ENCODE results near the gene ADAP1.
"Not testable (repeated sequence)": the region's sequence is repeated elsewhere in the genome, so short reads cannot be mapped to it uniquely, and the experiment has no call there.

The ADAP1 gene

DNA sequence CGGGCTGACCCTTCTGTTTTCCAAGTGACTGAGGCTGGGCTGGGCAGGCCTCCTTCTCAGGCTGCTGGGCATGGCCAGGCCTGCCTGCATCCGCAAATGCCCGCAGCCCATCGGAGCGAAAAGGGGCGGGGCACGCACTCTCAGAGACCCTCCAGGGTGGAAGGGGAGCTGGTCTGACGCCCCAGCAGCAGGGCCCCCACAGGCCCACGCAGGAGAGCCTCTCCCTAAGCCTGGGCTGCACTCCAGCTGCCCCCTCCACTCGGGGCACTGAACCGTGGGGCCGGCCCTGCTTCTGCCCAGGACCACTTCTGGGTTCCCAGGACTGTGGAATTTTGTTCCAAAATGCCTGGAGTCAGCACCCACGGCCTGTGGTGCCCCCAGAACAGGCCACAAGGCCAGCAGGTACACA is 9.3 kb downstream of the ADAP1 start:
- Histone ChIP-seq H3K4me3 (ENCODE audit: insufficient read depth, low read length, poor library complexity, severe bottlenecking) (no peak overlapping the region), H3K36me3 (ENCODE audit: low read length) (no peaks in the 10 kb centered on the region), H4K20me1 (ENCODE audit: low read depth, low read length) (no peaks in the 10 kb centered on the region)

DNA sequence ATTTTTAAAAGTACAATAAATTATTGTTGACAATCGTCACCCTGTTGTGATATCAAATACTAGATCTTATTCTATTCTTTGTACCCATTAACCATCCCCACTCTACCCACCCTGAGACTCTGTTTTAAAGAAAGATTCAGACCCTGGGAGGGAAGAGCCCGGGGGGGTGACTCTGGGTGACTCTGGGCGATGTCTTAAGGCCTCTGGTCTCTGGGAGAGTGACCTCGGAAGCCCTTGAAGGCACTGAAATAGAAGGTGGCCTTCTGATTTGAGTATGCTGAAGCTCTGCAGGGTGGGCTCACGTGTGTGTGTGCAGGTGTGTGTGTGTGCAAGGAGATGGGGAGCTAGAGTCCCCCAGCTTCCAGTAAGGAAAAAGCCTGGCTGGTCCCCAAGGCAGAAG is 9.7 kb downstream of the ADAP1 start:
- no peak overlapping the region for H3K4me2 ChIP-seq (ENCODE audit: low read depth, low read length, poor library complexity, severe bottlenecking)
- no peak for TF ChIP-seq EZH2phosphoT487 (conservative IDR thresholded peaks at IDR 0.05; ENCODE audit: low read length)
- TF ChIP-seq, protein P1, sequence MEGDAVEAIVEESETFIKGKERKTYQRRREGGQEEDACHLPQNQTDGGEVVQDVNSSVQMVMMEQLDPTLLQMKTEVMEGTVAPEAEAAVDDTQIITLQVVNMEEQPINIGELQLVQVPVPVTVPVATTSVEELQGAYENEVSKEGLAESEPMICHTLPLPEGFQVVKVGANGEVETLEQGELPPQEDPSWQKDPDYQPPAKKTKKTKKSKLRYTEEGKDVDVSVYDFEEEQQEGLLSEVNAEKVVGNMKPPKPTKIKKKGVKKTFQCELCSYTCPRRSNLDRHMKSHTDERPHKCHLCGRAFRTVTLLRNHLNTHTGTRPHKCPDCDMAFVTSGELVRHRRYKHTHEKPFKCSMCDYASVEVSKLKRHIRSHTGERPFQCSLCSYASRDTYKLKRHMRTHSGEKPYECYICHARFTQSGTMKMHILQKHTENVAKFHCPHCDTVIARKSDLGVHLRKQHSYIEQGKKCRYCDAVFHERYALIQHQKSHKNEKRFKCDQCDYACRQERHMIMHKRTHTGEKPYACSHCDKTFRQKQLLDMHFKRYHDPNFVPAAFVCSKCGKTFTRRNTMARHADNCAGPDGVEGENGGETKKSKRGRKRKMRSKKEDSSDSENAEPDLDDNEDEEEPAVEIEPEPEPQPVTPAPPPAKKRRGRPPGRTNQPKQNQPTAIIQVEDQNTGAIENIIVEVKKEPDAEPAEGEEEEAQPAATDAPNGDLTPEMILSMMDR (IDR thresholded peaks at IDR 0.05; ENCODE audit: insufficient read depth, low read length, poor library complexity, severe bottlenecking): no peak

More for the DNA sequence above, 9.3 kb downstream of the ADAP1 start:
- peaks cover 8% of the 10 kb centered on the region; the same call in 1 of the 2 replicates for H3K9me3 ChIP-seq (ENCODE audit: insufficient read depth, low read length)
- H3K9me2 ChIP-seq (replicated peaks; ENCODE audit: insufficient read depth, low read length): no peaks in the 10 kb centered on the region
- H3K9ac ChIP-seq (ENCODE audit: low read length): no peak overlapping the region
- H3K4me2 ChIP-seq (ENCODE audit: low read depth, low read length, poor library complexity, severe bottlenecking): no peak overlapping the region
- no peaks in the 10 kb centered on the region for H3F3A ChIP-seq (ENCODE audit: insufficient read depth)
- TF ChIP-seq, protein P1 (IDR thresholded peaks at IDR 0.05; ENCODE audit: insufficient read depth, low read length, poor library complexity, severe bottlenecking): no peak
- no peak for TF ChIP-seq EZH2phosphoT487 (conservative IDR thresholded peaks at IDR 0.05; ENCODE audit: low read length)
- no peak overlapping the region for H3K27ac ChIP-seq (ENCODE audit: low read depth, low read length)
- H3K79me2 ChIP-seq (ENCODE audit: insufficient read depth, low read length): no peaks in the 10 kb centered on the region
- no peak overlapping the region for H2AFZ ChIP-seq (ENCODE audit: low read depth, low read length, severe bottlenecking)
- no peaks in the 10 kb centered on the region; the same call in 1 of the 2 replicates for H3K27me3 ChIP-seq (ENCODE audit: low read length)

DNA sequence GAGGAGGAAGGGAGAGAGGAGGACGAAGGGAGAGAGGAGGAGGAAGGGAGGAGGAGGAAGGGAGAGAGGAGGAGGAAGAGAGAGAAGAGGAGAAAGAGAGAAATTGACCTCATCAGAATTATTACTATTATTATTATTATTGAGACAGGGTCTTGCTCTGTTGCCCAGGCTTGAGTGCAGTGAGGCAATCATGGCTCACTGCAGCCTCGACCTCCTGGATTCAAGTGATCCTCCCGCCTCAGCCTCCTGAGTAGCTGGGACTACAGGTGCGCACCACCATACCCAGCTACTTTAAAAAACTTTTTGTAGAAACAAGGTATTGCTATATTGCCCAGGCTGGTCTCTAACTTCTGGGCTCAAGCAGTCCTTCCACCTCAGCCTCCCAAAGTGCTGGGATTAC is 10.7 kb downstream of the ADAP1 start:
- not testable (repeated sequence) for H4K20me1 ChIP-seq (ENCODE audit: low read depth, low read length); H3K4me3 ChIP-seq (ENCODE audit: insufficient read depth, low read length, poor library complexity, severe bottlenecking); H3K27ac ChIP-seq (ENCODE audit: low read depth, low read length); H3K9me2 ChIP-seq (replicated peaks; ENCODE audit: insufficient read depth, low read length); H2AFZ ChIP-seq (ENCODE audit: low read depth, low read length, severe bottlenecking); H3K27me3 ChIP-seq (ENCODE audit: low read length); H3F3A ChIP-seq (ENCODE audit: insufficient read depth); H3K9ac ChIP-seq (ENCODE audit: low read length); H3K4me2 ChIP-seq (ENCODE audit: low read depth, low read length, poor library complexity, severe bottlenecking); H3K36me3 ChIP-seq (ENCODE audit: low read length); H3K79me2 ChIP-seq (ENCODE audit: insufficient read depth, low read length); H3K9me3 ChIP-seq (ENCODE audit: insufficient read depth, low read length)

More for the DNA sequence above, 9.7 kb downstream of the ADAP1 start:
- Histone ChIP-seq H3K27me3 (ENCODE audit: low read length) (no peaks in the 10 kb centered on the region; the same call in 1 of the 2 replicates), H3K4me3 (ENCODE audit: insufficient read depth, low read length, poor library complexity, severe bottlenecking) (no peak overlapping the region), H4K20me1 (ENCODE audit: low read depth, low read length) (no peaks in the 10 kb centered on the region), H3K9me2 (replicated peaks; ENCODE audit: insufficient read depth, low read length) (no peaks in the 10 kb centered on the region), H3K9ac (ENCODE audit: low read length) (no peak overlapping the region), H3K79me2 (ENCODE audit: insufficient read depth, low read length) (no peaks in the 10 kb centered on the region), H3K9me3 (ENCODE audit: insufficient read depth, low read length) (peaks cover 8% of the 10 kb centered on the region; the same call in 1 of the 2 replicates), H2AFZ (ENCODE audit: low read depth, low read length, severe bottlenecking) (no peak overlapping the region), H3K27ac (ENCODE audit: low read depth, low read length) (no peak overlapping the region), H3F3A (ENCODE audit: insufficient read depth) (no peaks in the 10 kb centered on the region), H3K36me3 (ENCODE audit: low read length) (no peaks in the 10 kb centered on the region)

DNA sequence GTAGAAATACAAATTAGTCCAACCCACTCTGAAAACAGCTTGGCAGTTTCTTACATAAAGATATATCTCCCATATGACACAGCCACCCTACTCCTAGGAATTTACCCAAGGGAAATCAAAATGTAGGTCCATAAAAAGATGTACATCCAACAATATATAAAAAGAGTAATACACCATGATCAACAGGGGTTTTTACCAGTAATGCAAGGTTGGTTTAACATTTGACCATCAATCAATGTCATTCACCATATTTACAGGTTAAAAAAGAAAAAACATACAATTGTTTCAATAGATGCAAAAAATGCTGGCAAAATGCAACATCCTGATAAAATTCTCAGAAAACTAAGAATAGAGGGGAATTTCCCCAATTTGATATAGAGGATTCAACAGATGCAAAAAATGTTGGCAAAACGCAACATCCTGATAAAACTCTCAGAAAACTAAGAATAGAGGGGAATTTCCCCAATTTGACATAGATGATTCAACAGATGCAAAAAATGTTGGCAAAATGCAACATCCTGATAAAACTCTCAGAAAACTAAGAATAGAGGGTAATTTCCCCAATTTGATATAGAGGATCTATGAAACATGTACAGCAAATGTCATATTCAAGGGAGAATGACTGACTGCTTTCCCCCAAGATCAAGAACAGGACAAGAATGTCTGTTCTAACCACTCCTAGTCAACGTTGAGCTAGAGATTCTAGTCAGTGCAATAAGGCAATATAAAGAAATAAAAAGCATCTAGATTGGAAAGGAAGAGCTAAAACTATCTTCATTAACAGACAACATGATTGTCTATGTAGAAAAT is 13.7 kb downstream of the ADAP1 start:
- Histone ChIP-seq H3K79me2 (ENCODE audit: insufficient read depth, low read length) (no peaks in the 10 kb centered on the region), H3K9me2 (replicated peaks; ENCODE audit: insufficient read depth, low read length) (no peaks in the 10 kb centered on the region), H3K4me2 (ENCODE audit: low read depth, low read length, poor library complexity, severe bottlenecking) (no peak overlapping the region), H3K27ac (ENCODE audit: low read depth, low read length) (no peak overlapping the region), H4K20me1 (ENCODE audit: low read depth, low read length) (no peaks in the 10 kb centered on the region), H3K36me3 (ENCODE audit: low read length) (no peaks in the 10 kb centered on the region), H3F3A (ENCODE audit: insufficient read depth) (no peaks in the 10 kb centered on the region), H3K4me3 (ENCODE audit: insufficient read depth, low read length, poor library complexity, severe bottlenecking) (no peak overlapping the region), H2AFZ (ENCODE audit: low read depth, low read length, severe bottlenecking) (no peak overlapping the region), H3K27me3 (ENCODE audit: low read length) (no peaks in the 10 kb centered on the region; the same call in 1 of the 2 replicates), H3K9me3 (ENCODE audit: insufficient read depth, low read length) (peaks cover 8% of the 10 kb centered on the region; the same call in 1 of the 2 replicates), H3K9ac (ENCODE audit: low read length) (no peak overlapping the region)
- TF ChIP-seq, protein P1 (IDR thresholded peaks at IDR 0.05; ENCODE audit: insufficient read depth, low read length, poor library complexity, severe bottlenecking): no peak
- TF ChIP-seq EZH2phosphoT487 (conservative IDR thresholded peaks at IDR 0.05; ENCODE audit: low read length): no peak
